Activated naive CD4-positive, alpha-beta T cell treated with Interleukin-2 at 50 U/mL for 16 hours (primary cell): ENCODE results near the gene TDP1.

ENCODE experiments used
- DNase-seq: peaks from one replicate; pipeline ENCODE4 v3.0.0-alpha.2; 2020

The TDP1 gene

DNA sequence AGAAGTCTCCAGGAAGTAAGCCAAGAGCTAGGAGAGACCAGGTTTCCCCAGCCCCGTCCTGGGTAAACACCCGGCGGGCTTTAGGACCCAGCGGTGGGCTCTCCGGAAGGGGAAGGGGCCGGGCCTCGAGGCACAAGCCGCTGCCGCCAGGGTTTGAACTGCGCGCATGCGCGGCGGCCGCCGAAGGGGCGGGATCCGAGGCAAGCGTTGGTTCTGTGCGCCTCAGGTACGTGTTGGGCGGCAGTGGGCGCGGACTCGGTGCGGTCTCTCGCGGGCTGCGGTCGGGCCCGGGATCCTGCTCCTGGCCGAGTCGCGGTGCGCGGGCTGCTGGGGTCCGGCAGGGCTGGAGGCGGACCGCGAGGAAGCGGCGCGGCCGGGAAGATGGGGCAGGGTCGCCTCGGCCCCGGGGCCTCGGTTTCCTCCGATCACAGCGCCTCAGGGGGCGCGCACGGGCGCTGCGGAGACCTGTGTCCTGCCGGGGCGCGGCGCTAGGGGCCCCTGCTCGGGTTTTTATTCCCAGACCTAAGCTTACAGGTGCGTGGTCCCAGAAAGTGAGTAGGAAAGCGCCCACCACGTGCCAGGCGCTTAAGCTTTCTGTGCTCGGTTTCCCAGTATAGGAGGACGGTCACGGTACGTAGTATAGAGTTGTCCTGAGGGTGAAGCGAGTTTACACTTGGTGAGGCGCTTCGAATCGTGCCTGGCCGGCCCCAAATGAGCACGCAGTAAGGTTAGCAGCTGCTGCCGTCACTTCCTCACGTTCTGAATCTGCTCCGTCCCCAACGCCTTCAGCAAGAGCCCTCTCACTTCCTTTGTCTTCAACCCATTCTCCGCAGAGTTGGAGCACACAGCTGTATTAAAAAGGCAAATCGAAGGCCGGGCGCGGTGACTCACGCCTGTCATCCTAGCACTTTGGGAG is at the start of gene TDP1:
TDP1 (plus strand) TSS at position 183 of the 916 bp plus-strand sequence. CDS start 7,188 bp downstream, outside the sequence.
- DNase-seq: peak; percentile 98

DNA sequence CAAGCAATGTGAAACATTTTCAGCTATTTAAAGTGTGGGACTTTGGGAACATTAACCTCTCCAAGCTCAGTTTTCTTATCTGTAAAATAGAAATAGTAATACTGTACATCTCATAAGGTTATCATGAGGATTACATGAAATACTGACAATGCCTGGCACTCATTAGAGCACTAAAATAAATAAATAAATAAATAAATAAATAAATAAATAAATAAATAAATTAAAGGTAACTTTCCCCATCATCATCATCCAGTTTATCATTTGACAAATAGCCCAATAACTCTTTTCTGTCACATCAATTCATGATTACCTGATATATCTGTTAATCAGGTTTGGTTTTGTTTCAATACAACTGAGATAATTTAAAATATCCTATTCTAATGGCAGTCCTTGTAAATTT is 49.7 kb upstream of the TDP1 start:
- no peak for DNase-seq

DNA sequence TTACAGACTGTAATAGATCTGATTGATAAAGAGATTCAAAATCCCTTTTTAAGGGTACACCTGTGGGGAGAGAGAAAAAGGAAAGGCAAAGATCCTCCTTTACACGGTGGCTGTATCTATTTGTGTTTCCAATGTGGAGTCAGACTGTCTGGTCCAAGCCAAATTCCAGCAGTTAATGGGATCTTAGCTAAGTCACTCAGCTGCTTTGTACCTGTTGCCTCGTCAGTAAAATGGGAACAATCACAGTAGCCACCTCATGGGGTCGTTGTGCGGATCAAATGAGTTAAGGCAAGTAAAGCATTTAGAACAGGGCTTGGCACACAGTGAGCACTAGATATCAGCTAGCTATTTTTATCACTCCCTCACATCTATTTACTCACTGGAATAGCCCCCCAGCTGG is 48.1 kb upstream of the TDP1 start:
- no peak for DNase-seq

DNA sequence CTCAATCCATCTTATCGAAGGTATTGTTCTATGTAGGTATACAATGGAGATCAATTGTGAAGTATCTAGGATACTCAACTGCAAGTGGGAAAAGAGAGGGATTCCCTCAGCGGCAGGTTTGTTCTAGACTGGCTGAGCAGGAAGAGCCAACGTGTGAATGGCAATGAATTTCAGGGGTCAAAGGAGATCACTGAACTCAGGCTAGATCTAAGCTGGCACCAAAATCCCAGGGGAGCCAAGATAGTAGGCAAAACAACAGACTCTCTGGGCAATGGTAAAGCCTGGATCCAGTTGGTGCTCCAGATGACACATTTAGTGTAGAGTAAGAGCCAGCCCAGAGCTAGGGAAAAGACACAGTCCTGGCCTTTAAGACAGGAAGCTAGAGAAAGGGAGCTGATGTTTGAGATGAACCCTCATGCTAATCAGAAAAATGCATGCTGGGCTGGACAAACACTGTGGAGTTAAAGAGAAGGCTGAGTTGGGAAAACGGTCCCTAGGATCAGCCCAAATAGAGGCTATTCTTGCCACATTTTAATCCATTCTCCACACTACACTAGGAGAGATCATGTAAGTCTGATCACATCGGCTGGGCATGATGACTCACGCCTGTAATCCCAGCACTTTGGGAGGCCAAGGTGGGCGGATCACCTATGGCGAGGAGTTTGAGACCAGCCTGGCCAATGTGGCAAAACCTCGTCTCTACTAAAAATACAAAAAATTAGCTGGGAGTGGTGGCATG is 46.8 kb upstream of the TDP1 start:
- no peak for DNase-seq

DNA sequence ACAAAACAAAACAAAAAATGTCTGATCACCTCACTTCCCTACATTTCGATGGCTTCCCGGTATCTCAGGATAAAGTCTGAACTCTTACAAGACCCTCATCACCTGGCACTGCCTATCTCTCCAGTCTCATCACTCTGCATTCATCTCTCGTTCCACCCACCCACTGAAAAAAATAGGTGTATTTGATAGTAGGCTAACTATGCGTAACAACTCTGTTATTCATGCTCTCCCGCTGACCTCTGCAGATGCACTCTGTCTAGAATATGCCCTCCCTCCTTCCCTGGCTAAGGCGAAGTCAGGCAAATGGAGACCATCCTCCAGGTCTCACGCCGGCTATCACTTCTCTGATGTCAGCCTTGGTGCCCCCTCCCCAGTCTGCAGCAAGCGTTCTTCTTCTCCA is 46.1 kb upstream of the TDP1 start:
- DNase-seq: no peak

DNA sequence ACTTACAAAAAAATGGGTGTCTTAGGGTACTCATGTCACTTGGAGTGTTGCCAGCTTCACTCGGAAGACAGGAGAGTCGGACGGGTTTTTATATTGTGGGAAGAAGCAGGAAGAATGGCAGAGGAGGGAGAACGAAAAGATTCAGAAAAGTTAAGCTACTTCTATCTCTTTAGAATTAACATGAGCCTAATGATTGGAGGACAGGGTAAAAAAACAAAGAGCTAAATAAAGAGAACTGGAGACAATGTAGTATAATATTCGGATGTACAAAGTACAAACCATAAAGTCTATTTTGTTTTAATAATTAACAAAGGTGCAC is 45.1 kb upstream of the TDP1 start:
- DNase-seq: no peak

DNA sequence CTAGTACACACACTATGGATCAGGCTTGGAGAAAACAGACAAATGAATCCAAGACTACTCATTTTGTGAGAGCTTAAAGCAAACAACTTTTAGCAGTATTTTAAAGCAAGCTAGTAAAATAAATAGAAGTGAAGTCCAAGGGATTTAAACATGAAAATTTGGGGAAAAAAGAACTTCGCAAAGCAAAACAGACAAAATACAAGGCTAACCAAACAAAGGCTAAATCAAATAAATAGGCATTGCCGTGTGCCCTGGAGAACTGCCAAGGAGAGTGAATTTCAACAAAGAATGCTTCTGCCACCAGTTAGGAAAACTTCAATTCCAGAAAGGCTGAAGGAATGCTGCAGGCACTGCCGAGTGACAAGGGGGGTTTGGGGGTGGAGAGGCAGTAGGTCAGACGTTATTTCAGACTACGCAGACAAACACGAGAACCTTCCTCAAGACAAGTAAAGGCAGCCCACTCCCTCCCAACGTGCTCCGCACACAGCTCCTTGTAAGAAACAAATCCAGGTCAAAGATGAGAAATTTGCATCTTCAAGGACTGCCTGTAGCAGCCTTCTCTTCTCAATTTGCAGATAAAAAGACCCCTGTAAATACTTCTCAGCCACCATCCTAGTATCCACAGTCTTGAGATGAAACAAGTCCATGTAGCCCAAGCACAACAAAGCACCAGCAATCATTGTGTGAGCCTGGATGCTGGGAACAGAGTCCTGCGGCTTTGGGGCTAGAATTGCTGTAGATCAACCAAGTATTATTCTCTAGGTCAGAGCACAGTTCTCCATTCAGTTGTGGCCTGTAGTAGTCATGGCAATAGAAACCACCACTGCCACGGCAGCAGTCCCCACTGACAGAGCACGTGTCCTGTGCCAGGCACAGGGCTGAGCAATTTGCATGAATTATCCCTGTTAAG is 44.5 kb upstream of the TDP1 start:
- DNase-seq: no peak

DNA sequence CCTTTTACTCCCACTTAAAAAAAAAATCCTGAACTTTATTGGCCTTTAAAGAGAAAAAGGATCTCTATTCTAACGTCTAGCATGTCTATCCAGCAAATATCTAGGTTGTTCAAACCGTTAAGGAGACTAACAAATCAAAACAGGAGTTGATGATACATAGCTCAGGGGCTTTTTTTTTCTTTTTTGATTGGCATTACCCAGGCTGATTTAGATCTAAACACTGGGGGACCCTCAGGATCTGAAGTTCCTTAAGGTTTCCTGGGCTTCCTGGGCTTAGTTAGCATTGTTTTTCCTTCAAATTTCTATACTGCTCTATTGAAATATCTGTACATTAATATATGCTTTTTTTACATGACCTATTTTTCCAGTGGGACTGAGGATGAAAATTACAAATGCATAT is 43.5 kb upstream of the TDP1 start:
- DNase-seq: no peak

DNA sequence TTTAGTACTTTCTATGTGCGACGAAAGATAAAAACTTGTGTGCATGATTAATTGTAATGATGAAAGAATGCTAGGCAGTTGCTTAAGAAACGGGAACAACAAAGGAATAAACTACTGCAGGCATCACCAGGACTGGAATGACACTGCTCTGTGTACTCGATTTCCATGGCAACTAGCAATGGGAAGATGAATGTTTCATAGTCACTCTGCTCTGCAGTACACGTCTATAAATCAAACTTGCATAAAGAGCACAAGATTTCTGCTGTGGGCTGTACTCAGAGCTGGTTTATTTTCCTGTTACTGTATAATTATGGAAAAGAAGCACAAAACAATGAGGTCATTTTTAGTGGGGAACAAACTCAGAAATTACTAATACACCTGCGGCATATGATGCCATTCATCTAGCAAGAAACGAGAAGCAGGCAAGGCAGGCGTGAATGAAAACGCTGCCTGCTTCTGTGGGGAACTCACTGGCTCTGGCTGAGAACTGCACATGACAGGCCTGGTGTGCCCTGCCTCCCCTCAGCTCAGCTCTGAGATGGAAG is 43.0 kb upstream of the TDP1 start:
- DNase-seq: no peak

DNA sequence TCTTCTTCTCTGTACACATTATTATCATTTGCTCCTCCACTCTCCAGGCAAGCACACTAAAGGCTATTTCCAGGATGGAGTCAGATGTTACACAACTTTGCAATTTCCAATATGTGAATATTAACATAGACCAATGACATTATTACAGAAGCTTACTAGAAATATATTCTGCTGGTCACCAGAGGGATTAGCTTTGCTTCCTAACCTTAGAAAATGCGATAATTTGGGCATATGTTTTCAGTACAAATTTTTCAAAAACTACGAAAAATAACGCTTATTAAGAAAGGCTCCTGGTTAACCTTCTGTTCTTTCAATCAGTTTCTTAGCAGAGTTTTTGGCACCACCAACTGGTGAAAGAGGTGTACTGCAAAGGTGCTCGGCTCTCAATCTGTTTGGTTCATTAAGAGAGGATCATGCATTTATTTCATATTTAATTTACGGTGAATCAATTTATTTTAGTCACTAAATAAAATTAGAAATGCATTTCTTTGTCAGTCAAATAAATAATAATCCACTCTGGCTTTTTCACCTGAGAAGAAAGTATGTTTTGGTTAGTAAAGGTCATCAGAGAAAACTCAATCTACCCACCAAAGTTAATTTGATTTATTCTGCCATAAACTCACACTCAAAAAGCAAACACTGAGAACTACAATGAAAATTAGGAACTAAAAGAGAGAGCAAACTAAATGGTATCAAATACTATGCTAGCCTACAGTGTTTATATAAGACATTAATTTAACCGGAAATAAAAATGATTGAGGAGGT is 40.4 kb upstream of the TDP1 start:
- DNase-seq: peak; percentile 66

DNA sequence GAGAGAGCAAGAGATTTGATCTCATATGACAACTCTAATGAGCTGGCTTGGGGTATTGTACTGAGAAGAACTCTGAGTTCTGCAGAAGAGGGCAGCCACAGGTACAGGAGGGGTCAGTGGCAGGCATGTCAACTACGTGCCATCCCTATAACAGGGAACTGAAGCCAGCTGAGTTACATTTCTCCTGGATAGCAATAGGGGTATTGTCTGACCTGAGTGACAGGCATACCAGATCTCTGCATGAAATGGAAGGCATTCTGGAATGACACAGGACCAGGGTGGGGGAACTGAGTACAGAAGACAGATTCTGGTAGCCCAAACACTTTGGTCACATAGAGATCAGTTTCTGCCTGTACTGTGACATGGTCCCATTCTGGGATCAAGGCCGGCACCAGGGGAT is 37.0 kb upstream of the TDP1 start:
- DNase-seq: no peak

DNA sequence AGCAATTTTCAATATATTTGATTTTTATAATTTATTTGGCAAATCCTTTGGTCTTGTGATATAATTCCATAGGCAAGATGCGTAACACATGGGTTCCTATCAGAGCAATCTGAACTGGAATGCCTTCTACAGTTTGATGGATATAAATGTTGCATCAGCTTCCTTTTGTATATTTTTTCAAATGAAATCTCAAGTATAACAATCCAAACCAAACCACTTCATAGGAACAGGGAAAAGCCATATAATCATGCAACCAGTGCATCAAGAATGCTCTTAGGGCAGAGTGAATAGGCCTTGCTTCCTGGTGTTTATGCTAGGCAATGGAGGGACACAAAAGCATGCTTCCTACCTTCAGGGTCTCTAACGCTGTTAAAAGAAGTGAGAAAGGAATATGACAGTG is 35.7 kb upstream of the TDP1 start:
- DNase-seq: no peak

DNA sequence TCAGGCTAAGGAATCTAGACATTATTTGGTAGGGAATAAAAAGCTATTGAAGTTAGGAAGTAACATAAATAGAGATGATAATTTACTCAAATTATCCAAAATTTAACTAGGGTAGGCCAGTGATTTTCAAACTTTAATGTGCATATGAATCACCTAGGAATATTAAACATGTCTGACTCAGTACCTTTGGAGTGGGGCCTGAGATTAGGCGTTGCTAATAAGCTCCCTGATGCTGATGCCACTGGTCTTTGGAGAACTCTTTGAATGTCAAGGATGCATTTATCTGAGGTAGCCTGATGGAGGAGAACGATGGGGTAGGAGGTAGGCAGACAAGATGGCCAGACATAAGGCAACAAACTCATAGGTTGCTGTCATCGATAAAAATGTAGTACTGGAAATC is 34.4 kb upstream of the TDP1 start:
- DNase-seq: no peak

DNA sequence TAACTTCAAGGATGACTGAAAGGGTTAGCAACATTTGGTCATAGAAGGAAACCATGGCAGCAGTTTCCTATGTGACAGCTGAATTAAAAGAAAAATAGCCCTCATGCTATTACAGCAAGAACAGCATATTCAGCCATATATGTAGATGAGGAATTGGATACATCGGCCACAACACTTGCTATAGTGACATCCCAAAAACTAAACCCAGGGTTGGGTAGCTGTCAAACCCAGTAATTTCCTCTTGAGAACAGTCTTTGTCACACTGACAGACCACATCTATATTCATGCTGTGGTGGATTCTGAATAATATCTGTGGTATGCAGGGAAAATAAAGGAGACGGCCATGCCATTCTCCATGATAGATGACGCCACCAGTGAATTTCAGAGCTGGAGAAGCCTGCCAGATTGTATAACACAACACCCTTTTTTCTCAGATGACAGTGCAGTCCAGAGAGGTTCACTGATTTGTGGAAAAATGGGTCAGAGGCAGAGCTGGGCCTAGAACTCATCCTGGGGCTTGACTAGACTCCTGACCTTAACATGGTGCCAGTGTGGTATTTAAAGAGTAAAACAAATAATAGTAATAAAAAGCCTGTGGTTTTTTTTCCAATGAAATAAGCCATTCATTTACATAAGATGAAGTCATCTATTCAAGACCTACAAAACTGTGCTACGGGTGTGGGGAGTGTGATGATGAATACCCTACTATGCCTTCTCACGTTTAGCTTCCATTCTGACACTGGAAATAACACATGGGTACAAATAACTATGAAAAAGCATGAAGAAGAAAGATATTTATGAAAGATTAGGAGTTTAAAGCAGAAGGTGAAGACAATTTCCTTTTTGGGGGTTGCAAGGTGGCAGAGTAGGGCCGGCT is 33.5 kb upstream of the TDP1 start:
- no peak for DNase-seq

DNA sequence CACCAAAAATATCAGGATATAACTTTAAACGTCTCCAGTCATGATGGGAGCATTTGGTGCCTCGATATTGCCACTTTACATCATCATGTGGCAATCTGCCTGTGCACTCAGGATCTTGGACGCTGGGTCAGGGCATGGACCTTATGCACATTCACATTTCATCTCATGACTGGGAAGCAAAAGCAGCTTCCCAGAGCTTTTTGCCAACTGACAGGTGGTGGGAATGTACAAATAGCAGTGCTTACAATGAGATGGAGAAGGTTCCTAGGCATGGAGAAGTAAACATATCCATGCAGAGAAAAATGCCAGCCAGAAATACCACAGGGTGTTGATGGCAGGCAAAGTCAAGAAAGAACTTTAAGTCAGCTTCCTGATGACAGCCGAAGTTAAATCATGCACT is 31.5 kb upstream of the TDP1 start:
- no peak for DNase-seq

DNA sequence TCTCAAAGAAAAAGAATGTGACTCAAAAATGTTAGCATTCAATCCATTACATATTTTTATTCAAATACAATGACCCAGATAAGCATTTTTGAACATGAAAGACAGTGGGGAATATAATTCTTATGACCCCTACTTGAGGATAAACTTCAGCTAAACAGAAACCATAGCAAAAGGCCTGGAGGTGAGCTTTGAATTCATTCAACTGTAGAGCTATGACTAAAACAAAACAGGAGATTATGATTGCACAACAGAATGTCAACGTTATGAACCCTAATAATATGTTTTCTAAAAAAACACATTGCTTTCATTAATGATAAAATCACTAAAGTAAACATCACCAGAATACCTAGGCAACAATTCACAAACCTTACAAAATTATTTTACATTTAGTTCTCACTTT is 29.0 kb upstream of the TDP1 start:
- no peak for DNase-seq

DNA sequence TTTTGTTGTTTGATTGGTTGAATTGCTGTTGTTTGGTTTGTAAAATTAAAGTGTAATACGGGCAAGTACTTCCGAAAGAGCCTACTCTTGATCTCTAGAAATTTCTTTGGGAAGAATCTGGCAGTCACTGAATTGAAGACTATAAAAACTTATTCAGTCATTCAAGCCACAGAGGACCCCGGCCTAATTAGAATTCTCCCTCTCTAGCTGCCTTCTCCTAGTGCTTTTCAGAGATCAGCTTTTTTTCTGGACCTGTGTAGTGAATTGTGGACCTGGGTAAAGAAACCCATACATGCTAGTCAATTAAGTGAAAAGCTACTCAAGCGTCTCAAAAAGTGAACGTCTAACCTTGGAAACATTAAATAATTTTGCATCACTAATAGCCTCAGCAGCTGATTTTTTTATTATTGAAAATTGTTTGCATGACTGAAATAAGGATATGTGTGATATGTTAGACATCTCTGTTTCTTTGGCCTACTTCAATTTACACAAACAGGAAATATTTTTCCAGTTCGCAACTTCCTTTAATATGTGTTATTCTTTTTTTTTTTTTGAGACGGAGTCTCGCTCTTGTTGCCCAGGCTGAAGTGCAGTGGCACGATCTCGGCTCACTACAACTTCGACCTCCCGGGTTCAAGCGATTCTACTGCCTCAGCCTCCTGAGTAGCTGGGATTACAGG is 28.4 kb upstream of the TDP1 start:
- no peak for DNase-seq

DNA sequence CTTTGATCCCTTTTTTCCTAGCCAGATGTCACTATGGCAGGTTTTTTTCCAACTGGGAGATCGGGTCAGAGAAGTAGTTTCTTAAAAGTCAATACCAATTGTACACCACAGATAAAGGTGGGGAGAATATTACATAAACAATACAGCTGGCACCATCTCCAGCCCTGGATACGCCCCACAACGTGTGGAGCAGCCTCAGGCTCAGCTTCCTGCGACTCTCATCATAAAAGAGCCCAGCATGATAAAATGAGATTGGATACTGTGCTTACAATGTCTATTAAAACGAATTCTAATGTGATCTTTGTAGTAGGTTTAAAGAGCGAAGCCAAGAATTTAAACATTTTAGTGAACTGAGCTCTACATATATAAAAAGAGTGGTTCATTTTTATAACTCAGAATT is 22.7 kb upstream of the TDP1 start:
- no peak for DNase-seq

DNA sequence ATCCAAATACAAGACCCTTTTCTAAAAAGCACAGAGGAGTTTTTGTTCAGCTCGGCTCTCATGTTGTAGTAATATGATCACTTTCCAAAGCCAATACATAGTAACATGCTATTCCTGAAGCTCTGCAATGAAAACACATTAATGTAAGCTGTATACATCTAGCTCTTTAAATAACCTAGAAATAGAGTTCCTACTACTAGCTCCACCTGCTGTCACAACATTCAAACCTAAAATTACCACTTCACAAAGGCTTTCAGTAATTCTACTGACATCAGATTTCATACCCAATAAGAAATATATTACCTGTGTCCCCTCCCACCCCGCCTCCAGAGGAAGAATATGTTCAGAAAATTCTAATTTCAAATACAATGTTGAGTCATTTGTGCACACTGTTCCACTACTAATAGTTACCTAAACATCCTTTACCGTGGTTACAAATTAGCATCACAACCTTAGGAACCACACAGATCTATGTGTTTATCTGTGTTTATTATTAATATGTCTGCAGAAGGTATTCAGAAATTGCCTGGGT is 19.0 kb upstream of the TDP1 start:
- peak; percentile 12 for DNase-seq

DNA sequence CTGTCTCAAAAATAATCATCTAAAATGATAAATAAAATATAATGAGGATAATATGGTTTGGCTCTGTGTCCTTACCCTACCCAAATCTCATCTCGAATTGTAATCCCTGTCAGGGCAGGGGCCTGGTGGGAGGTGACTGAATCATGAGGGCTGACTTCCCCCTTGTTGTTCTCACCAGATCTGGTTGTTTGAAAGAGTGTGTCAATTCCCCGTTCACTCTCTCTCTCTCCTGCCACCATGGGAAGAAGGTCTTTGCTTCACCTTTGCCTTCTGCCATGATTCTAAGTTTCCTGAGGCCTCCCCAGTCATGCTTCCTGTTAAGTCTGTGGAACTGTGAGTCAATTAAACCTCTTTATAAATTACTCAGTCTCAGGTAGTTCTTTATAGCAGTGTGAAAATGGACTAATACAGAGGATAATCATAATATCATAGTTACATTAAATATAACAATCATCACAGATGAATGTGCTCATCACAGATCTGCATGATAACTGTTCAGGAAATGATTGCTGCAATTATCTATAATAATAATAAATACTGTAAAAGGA is 13.8 kb upstream of the TDP1 start:
- DNase-seq: no peak
